Adrenal gland (tissue), 12 donors: Measurements from ENCODE around the gene ARRB2. TPM values are rescaled to one million over a fixed set of nuclear protein-coding genes. Genes with fewer than 3 reads are reported as not detected.

Experiments
- DNase-seq, 7 donors: peaks; one replicate each; pipeline ENCODE4 v3.0.0-alpha.2; 2019 to 2020
- H3K27ac ChIP-seq, 5 donors: fragments of 200-600 bp; sonication (generic) in 4 of 5; 1 replicate in 3 of 5; 2 replicates in 2 of 5; pipeline versions ENCODE4 v1.5.1 to v1.8.0; 2016 to 2020; ENCODE audit warnings: mild to moderate bottlenecking in 1 of 5
- H3K27me3 ChIP-seq: fragments of 200-600 bp; 2 replicates; pipeline ENCODE4 v1.8.0; 2021
- H3K36me3 ChIP-seq, 2 donors: fragments of 200-600 bp; replicated peaks in 1 of 2; 1 replicate in 1 of 2; 2 replicates in 1 of 2; pipeline versions ENCODE4 v1.5.1 to v1.8.0; 2018 to 2022
- H3K4me1 ChIP-seq, 2 donors: fragments of 200-600 bp; replicated peaks in 1 of 2; 1 replicate in 1 of 2; 2 replicates in 1 of 2; pipeline versions ENCODE4 v1.5.1 to v1.8.0; 2018 to 2021
- H3K4me3 ChIP-seq, 4 donors: fragments of 200-600 bp; sonication (generic) in 3 of 4; one replicate each; pipeline ENCODE4 v1.5.1; 2016 to 2018
- H3K9me3 ChIP-seq, 3 donors: fragments of 200-600 bp; sonication (generic) in 1 of 3; replicated peaks in 1 of 3; 1 replicate in 2 of 3; 2 replicates in 1 of 3; pipeline versions ENCODE4 v1.5.1 to v1.8.0; 2016 to 2021
- POLR2A ChIP-seq, 2 donors: fragments of 450-650 bp; IDR thresholded peaks; one replicate each; pipeline ENCODE4 v1.6.1; 2017; ENCODE audit warnings: antibody characterized with exemption in 2 of 2, mild to moderate bottlenecking in 2 of 2, moderate library complexity in 1 of 2
- WGBS, 4 donors: extraction: QIAGEN DNeasy Blood & Tissue Kit in 2 of 4; methylation state at CpG; one replicate each; pipeline versions ENCODE4 v1.1.5 to v1.1.7; 2013 to 2017; 5-methylcytosine and 5-hydroxymethylcytosine counted together
- intact Hi-C, 2 donors: fragments of 100-400 bp; cut with DNase I; formaldehyde crosslinking; loops; one replicate each; pipeline versions ENCODE4 v1.14.1 to v1.15.0; 2022 to 2023
- polyA plus RNA-seq, 3 donors: library from polyadenylated mRNA; stranded (reverse); fragments of 200-250 nt in 2 of 3; fragments of 350-450 nt in 1 of 3; fragmentation: Illumina TruSeq in 1 of 3; extraction: RNeasy Lipid Tissue Mini Kit (QIAGEN cat#74804) in 1 of 3; gene quantifications; one replicate each; pipeline ENCODE4 v1.2.3, GENCODE V29; 2013 to 2014
- total RNA-seq, 9 donors: library from RNA; depleted of rRNA in 4 of 9; stranded (reverse); fragments of >200 nt in 4 of 9; fragments of 120-200 nt in 1 of 9; fragmentation: NEBNext Ultra II Directional in 1 of 9; extraction: Animal tissue kit (Norgen Biotek cat#: 25700) in 1 of 9; gene quantifications; one replicate each; pipeline versions ENCODE4 v1.1.0 to v1.2.4, GENCODE V29; 2013 to 2023
- TF ChIP-seq, protein P1 (sequence below), 6 experiments: fragments of 450-650 bp in 4 of 6; fragments of 200-600 bp in 2 of 6; sonication (generic) in 1 of 6; IDR thresholded peaks; 1 replicate in 5 of 6; 2 replicates in 1 of 6; pipeline versions ENCODE4 v1.5.1 to v1.8.0; 2016 to 2021; ENCODE audit warnings: antibody characterized with exemption in 6 of 6, mild to moderate bottlenecking in 2 of 6, moderate library complexity in 1 of 6
- donor health status: healthy with polysubstance abuse.
- donor health status: Bipolar disorder and iron deficiency.
- donor health status: DM: yes; HTN: yes; CAD: no.
- donor health status: DM: no; HTN: no; CAD: no.
- donor health status: DM: no; HTN: no; CAD: no.
- donor health status: DM: yes; HTN: yes; CAD: no.

The ARRB2 gene
- total and polyA plus RNA-seq, 12 donors: 14.6 to 130 (median 60.0) TPM

DNA sequence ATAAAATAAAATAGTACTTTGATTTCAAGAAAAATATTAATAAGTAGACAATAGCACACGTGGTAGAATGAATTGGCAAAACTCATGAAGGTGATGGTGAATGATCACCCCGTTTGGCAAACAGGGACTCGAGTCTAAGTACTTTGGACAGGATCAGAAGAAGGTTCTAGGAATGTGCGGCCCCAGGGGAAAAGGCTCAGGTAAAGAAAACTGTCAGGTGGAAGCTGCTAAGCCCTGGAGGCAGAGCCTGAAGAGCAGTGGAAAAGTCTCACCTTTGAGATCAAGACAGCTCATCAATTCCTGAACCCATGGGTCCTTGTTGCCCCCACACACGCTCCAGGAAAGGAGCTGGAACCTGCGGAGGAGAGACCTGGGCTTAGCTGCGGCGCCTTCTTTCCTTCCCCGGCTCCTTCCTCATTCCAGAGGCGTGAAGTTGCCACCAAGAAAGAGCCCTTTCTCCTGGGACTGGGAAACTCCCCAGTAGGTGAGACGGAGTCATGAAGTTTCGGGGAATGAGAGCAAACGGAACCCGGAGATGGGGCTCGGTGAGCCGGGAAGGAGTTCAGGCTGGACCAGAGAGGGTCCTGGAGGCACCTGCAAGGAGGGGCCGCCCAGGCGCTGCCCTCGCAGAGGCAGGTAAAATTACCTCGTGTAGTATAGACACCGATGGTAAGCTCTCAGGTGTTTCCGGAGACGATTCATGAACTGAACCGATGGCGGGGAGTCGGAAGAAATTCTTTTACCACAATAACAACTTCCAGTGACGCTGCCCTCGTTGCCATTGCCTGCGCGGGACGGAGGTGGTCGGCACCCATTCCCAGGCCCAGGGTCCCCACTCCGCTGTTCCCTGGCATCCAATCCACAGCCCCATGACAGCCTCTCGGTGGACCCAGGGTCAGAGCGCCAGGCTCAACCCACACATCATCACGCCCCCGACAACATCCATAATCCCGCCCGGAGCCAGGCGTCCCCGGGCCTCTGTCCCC is 28.0 kb downstream of the ARRB2 start:
- TF ChIP-seq, protein P1, sequence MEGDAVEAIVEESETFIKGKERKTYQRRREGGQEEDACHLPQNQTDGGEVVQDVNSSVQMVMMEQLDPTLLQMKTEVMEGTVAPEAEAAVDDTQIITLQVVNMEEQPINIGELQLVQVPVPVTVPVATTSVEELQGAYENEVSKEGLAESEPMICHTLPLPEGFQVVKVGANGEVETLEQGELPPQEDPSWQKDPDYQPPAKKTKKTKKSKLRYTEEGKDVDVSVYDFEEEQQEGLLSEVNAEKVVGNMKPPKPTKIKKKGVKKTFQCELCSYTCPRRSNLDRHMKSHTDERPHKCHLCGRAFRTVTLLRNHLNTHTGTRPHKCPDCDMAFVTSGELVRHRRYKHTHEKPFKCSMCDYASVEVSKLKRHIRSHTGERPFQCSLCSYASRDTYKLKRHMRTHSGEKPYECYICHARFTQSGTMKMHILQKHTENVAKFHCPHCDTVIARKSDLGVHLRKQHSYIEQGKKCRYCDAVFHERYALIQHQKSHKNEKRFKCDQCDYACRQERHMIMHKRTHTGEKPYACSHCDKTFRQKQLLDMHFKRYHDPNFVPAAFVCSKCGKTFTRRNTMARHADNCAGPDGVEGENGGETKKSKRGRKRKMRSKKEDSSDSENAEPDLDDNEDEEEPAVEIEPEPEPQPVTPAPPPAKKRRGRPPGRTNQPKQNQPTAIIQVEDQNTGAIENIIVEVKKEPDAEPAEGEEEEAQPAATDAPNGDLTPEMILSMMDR (IDR thresholded peaks at IDR 0.05): no peak
- no peak for TF ChIP-seq POLR2A (IDR thresholded peaks at IDR 0.05)
- WGBS, 4 donors: 30 to 51% (median 35%) methylated on average over 29 to 41 of the region's 41 CpGs
- no peaks in the 10 kb centered on the region for H3K36me3 ChIP-seq
- H3K4me1 ChIP-seq: peaks cover 6 to 13% of the 10 kb centered on the region in 2 donors
- DNase-seq: no peak
- no peaks in the 10 kb centered on the region for H3K9me3 ChIP-seq
- H3K27me3 ChIP-seq: no peaks in the 10 kb centered on the region
- intact Hi-C loops: loop anchor here in 1 of 2 donors (10.0 kb wide), 1 partner anchor 46 kb away; the partner anchor contains the start of genes GLTPD2 and VMO1
- peak overlapping the region in 2 of 4 donors; percentile 56 to 91 for H3K4me3 ChIP-seq
- peak overlapping the region in 3 of 5 donors; percentile 74 to 85 (median 80) for H3K27ac ChIP-seq

DNA sequence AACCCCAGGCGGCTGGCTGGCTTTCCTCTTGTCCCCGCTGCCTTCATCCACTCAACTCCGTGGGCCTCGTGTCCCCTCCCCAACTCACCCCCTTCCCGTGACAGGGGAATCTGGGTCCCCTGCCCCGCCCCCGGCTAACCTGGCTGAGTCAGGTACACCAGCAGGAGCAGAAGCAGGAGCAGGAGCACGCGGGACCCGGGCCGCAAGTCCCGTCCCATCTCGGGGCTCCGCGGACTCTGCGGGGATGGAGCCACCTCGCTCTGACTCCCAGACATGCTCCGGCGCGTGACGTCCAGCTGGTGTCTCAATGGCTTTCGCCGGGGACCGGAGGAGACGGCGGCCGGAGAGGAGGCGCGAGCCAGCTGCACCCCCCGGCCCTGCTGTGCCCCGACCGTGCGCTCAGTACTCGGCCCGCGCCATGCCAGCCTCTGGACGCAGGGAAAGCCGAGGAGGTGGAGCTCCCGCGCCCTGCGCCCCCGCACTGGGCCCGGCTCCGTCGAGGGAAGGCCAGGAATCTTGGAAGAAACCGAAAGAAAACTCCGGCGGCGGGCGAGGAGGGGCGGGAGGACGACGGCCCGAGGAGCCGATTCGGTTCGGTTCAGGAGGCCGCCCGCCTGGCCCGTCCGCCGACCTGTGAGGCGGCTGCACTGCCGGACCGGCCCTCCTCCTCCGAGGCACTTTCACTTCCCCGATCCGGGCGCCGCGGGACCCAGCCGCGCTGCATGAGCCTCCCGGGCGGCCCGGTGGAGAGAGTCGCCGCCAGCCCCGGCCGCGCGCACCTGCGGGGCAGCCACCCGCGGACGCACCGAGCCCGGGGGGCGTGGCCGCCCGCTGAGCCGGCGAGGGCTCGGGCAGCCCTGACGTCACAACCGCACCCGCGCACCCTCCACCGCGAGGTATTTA is 28.9 kb downstream of the ARRB2 start, which contains the start of the genes CXCL16 and ZMYND15:
TSS of gene CXCL16 (minus strand) at position 807 of the 903 bp plus-strand sequence. CDS start at position 218, 589 bp downstream.
TSS of gene ZMYND15 (plus strand) at position 712 of the 903 bp plus-strand sequence. CDS start 716 bp downstream, outside the sequence.
- TF ChIP-seq POLR2A (IDR thresholded peaks at IDR 0.05): peak in 1 of 2 donors; percentile 46
- TF ChIP-seq, protein P1 (IDR thresholded peaks at IDR 0.05): no peak
- Histone ChIP-seq H3K27me3 (peaks cover 6% of the 10 kb centered on the region), H3K4me1 (peaks cover 6 to 13% of the 10 kb centered on the region in 2 donors), H3K36me3 (no peaks in the 10 kb centered on the region), H3K9me3 (no peaks in the 10 kb centered on the region), H3K27ac (peak within 1 kb of the TSS in 4 of 5 donors; percentile 55 to 85 (median 77)), H3K4me3 (peak within 1 kb of the TSS in 3 of 4 donors; percentile 56 to 94 (median 91))
- intact Hi-C loops: loop anchor here in 1 of 2 donors (10.0 kb wide), 1 partner anchor 45 kb away; the partner anchor contains the start of genes GLTPD2 and VMO1
- 0 to 4% (median 0%) methylated on average over 1 to 100 of the region's 100 CpGs for WGBS, 4 donors
- peak; percentile 57 to 77 (median 68) for DNase-seq

DNA sequence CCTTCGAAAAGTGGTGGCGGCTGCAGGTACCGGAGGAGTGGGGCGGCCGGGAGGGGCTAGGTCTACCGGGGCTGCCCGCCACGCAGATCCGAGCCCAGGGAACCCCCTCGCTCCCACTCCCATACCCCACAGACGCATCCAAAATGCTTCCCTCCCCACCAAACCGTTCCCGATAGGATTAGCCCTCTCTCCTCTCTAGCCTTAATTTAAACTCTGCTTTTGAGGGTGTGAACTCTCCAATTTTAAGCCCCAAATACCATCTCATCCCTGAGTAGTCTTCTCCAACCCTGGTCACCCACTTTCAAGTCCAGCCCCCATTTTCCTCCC is 29.6 kb downstream of the ARRB2 start:
- DNase-seq: no peak
- no peak for TF ChIP-seq POLR2A (IDR thresholded peaks at IDR 0.05)
- TF ChIP-seq, protein P1 (IDR thresholded peaks at IDR 0.05): no peak
- Histone ChIP-seq H3K9me3 (no peaks in the 10 kb centered on the region), H3K36me3 (no peaks in the 10 kb centered on the region), H3K27me3 (peaks cover 6% of the 10 kb centered on the region), H3K4me1 (peaks cover 6 to 13% of the 10 kb centered on the region in 2 donors), H3K27ac (peak overlapping the region in 2 of 5 donors; percentile 74 to 85), H3K4me3 (peak overlapping the region in 2 of 4 donors; percentile 56 to 91)
- intact Hi-C loops: no loop called here
- whole genome bisulfite sequencing, 4 donors: 10 to 22% (median 12%) methylated on average over 12 to 13 of the region's 13 CpGs
